Stimulated activated naive CD8-positive, alpha-beta T cell treated with anti-CD3 and anti-CD28 coated beads, Interleukin-15, amount 100 ng/mL, for 72 hours (primary cell): ENCODE measurements around the gene STYXL1.
A peak's percentile ranks its signal among the peaks of the same experiment; 100 is the strongest.
"Not testable (repeated sequence)": the region's sequence is repeated elsewhere in the genome, so short reads cannot be mapped to it uniquely, and the experiment has no call there.

ENCODE experiments used
- ATAC-seq: fragments of 150-1000 bp; cut with Tn5 transposase; 2 replicates; pipeline ENCODE4 v1.10.0; 2021; ENCODE audit warnings: mild to moderate bottlenecking, moderate library complexity
- DNase-seq, 2 donors: peaks; one replicate each; pipeline ENCODE4 v3.0.0; 2021 to 2022
- H3K27ac Mint-ChIP-seq, 2 donors: one replicate each; pipeline ENCODE4 v1.8.0; 2022; ENCODE audit warnings: mild to moderate bottlenecking in 2 of 2, mixed read lengths in 2 of 2, moderate library complexity in 2 of 2
- H3K27me3 Mint-ChIP-seq: one replicate; pipeline ENCODE4 v1.8.0; 2022; ENCODE audit warnings: mixed read lengths
- H3K4me1 Mint-ChIP-seq: one replicate; pipeline ENCODE4 v1.8.0; 2022; ENCODE audit warnings: mild to moderate bottlenecking, mixed read lengths
- H3K4me3 Mint-ChIP-seq, 2 donors: one replicate each; pipeline ENCODE4 v1.8.0; 2022; ENCODE audit warnings: mild to moderate bottlenecking in 2 of 2, mixed read lengths in 2 of 2, moderate library complexity in 1 of 2
- H3K9me3 Mint-ChIP-seq, 2 donors: one replicate each; pipeline ENCODE4 v1.8.0; 2022; ENCODE audit warnings: mixed read lengths in 2 of 2

STYXL1 gene

GRCh38 chr7:76072243-76073148 lies 24.7 kb upstream of the STYXL1 start:
- H3K27ac Mint-ChIP-seq: peak overlapping the region in 1 of 2 donors; percentile 71
- peaks cover 6% of the 10 kb centered on the region for H3K4me1 Mint-ChIP-seq
- ATAC-seq: no peak
- no peaks in the 10 kb centered on the region for H3K27me3 Mint-ChIP-seq
- no peaks in the 10 kb centered on the region for H3K9me3 Mint-ChIP-seq
- H3K4me3 Mint-ChIP-seq: no peak overlapping the region
- no peak for DNase-seq

DNA sequence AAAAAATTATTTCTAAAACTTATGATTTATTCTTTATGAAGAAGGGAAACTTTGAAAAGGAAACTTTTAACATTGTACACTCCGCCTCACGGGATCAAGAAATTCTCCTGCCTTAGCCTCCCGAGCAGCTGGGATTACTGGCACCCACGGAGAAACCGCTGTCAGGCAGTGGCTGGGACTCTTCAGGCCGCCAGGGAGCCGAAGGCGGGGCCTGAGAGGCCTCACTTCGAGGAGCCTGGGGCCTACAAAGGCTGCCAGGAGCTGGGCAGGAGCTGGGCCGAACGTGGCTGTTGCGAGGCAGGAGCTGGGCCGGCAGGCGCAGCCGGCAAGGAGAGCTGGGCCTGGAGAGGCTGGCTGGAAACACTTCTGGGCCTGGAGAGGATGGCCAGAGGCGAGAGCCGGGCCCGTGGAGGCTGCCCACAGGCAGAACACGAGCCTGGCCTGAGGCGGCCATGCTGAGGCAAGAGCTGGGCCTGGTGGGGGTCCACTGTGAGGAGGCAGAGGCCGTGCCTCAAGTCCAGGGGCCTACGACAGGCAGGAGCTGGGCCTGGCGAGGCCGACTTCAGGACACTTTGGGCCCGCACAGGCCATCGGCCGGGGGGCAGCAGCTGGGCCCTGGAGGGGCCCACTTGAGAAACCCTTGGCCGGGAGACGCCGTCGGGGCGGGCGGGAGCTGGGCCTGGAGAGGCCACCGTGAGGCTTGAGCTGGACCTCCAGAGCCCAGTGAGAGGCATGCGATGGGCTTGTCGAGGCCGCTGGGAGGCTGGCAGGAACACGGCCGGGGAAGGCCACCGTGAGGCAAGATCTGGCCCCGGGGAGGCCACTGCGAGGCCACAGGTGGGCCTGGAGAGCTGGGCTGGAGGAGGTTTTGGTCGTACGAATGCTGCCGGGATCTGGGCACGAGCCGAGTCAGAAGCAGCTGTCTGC lies 23.8 kb upstream of the STYXL1 start:
- Mint-ChIP-seq H3K4me3 (no peak overlapping the region), H3K9me3 (no peaks in the 10 kb centered on the region), H3K4me1 (no peaks in the 10 kb centered on the region), H3K27me3 (no peaks in the 10 kb centered on the region), H3K27ac (no peak overlapping the region)
- ATAC-seq (no peak), DNase-seq (no peak)

DNA sequence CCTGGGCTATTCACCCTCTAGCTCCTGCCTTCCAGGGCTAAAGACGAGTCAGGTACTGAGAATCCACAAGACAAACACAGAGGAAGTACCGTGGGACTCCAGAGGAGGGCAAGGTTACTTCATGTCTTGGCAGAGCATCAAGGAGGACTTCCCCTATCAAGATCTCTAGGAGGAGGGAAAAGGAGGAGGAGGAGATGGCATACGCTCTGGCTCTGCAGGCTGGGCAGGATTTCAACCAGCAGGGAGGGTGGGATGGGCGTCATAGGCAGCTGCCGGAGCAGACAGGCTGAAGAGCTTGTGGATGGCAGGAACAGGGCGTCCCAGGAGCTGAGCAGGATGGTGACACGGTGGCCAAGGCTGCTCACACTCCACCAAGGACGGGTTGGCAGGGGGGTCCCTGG lies 21.4 kb upstream of the STYXL1 start:
- no peak for ATAC-seq
- Mint-ChIP-seq H3K27ac (peak overlapping the region in 1 of 2 donors; percentile 86), H3K4me3 (no peak overlapping the region), H3K4me1 (peaks cover 14% of the 10 kb centered on the region), H3K9me3 (no peaks in the 10 kb centered on the region), H3K27me3 (no peaks in the 10 kb centered on the region)
- no peak for DNase-seq

- DNase-seq: no peak
- H3K9me3 Mint-ChIP-seq: no peaks in the 10 kb centered on the region
- peak overlapping the region in 1 of 2 donors; percentile 57 for H3K27ac Mint-ChIP-seq
- H3K4me3 Mint-ChIP-seq: no peak overlapping the region
- H3K4me1 Mint-ChIP-seq: peaks cover 16% of the 10 kb centered on the region
- H3K27me3 Mint-ChIP-seq: no peaks in the 10 kb centered on the region
- ATAC-seq: no peak
These were observed 19.1 kb upstream of the STYXL1 start for GRCh38 chr7:76066716-76067503.

- no peaks in the 10 kb centered on the region for H3K9me3 Mint-ChIP-seq
- DNase-seq: peak; percentile 10 to 48
- no peak overlapping the region for H3K4me3 Mint-ChIP-seq
- peak overlapping the region in 1 of 2 donors; percentile 51 for H3K27ac Mint-ChIP-seq
- no peaks in the 10 kb centered on the region for H3K27me3 Mint-ChIP-seq
- peak; percentile 90 for ATAC-seq
- H3K4me1 Mint-ChIP-seq: peaks cover 16% of the 10 kb centered on the region
These were observed 17.3 kb upstream of the STYXL1 start for GRCh38 chr7:76065016-76065612.

GRCh38 chr7:76064208-76064970 lies 16.6 kb upstream of the STYXL1 start:
- Mint-ChIP-seq H3K27me3 (no peaks in the 10 kb centered on the region), H3K4me3 (no peak overlapping the region), H3K9me3 (no peaks in the 10 kb centered on the region), H3K27ac (peak overlapping the region in 1 of 2 donors; percentile 19), H3K4me1 (peaks cover 16% of the 10 kb centered on the region)
- DNase-seq (no peak), ATAC-seq (no peak)

GRCh38 chr7:76063525-76063924 lies 15.7 kb upstream of the STYXL1 start:
- H3K9me3 Mint-ChIP-seq: no peaks in the 10 kb centered on the region
- H3K4me3 Mint-ChIP-seq: no peak overlapping the region
- peak overlapping the region in 1 of 2 donors; percentile 48 for H3K27ac Mint-ChIP-seq
- no peaks in the 10 kb centered on the region for H3K27me3 Mint-ChIP-seq
- no peak for DNase-seq
- H3K4me1 Mint-ChIP-seq: peaks cover 16% of the 10 kb centered on the region
- ATAC-seq: no peak

- DNase-seq (no peak), ATAC-seq (no peak)
- H3K27me3 Mint-ChIP-seq: no peaks in the 10 kb centered on the region
- H3K4me3 Mint-ChIP-seq: no peak overlapping the region
- H3K4me1 Mint-ChIP-seq: peaks cover 16% of the 10 kb centered on the region
- no peaks in the 10 kb centered on the region for H3K9me3 Mint-ChIP-seq
- peak overlapping the region in 1 of 2 donors; percentile 85 for H3K27ac Mint-ChIP-seq
These were observed 15.3 kb upstream of the STYXL1 start for GRCh38 chr7:76063114-76063513.

DNA sequence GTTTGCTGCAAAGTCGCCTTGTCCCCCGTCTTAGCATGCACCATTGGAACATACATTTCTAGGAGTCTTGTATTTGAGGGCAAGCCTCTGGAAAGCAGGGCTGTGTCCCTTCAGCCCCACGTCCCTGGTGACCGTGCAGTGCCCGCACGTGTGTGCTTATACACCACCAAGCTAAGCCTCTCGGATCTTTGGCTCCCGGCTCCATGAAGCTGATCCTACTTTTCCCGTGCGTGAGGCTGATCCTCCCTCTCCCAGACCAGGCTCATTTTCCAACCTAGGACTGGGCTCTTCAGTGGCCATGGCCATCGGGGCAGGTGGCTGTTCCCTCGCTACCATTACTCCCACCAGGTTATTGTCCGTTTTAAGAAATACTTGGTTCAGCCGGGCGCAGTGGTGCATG lies 14.5 kb upstream of the STYXL1 start:
- no peak for ATAC-seq
- Mint-ChIP-seq H3K27ac (no peak overlapping the region), H3K4me1 (peaks cover 16% of the 10 kb centered on the region), H3K9me3 (no peaks in the 10 kb centered on the region), H3K27me3 (no peaks in the 10 kb centered on the region), H3K4me3 (no peak overlapping the region)
- no peak for DNase-seq

- no peak overlapping the region for H3K4me3 Mint-ChIP-seq
- DNase-seq (no peak), ATAC-seq (no peak)
- peaks cover 16% of the 10 kb centered on the region for H3K4me1 Mint-ChIP-seq
- no peaks in the 10 kb centered on the region for H3K9me3 Mint-ChIP-seq
- H3K27me3 Mint-ChIP-seq: no peaks in the 10 kb centered on the region
- peak overlapping the region in 1 of 2 donors; percentile 60 for H3K27ac Mint-ChIP-seq
These were observed 13.0 kb upstream of the STYXL1 start for GRCh38 chr7:76060842-76061241.

DNA sequence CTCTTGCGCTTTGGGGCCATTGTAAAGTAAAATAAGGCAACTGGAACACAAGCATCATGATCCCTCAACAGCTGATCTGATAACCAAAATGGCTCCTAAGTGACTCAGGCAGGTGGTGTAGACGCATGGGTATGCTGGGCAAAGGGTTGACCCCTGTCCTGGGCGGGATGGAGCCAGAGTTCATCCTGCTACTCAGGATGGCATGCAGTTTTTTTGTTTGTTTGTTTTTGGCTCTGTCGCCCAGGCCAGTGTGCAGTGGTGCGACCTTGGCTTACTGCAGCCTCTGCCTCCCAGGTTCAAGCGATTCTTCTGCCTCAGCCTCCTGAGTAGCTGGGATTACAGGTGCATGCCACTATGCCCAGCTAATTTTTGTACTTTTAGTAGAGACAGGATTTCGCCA lies 10.9 kb upstream of the STYXL1 start:
- peak overlapping the region in 1 of 2 donors; percentile 61 for H3K27ac Mint-ChIP-seq
- H3K27me3 Mint-ChIP-seq, H3K4me1 Mint-ChIP-seq, H3K9me3 Mint-ChIP-seq, DNase-seq, H3K4me3 Mint-ChIP-seq, ATAC-seq: not testable (repeated sequence)

DNA sequence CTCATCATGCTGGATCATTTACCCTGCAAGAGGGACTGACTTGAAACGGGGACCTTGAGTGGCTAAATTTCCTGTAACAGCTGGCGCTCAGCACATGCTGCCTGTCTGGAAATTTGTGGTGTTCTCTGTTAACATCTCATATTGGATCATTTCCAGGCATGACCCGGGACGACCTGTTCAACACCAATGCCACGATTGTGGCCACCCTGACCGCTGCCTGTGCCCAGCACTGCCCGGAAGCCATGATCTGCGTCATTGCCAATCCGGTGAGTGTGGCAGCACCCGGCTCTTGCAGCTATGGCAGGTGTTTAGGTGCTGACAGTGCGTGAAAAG lies 10.0 kb upstream of the STYXL1 start:
- no peak overlapping the region for H3K4me3 Mint-ChIP-seq
- DNase-seq: no peak
- H3K9me3 Mint-ChIP-seq: no peaks in the 10 kb centered on the region

GRCh38 chr7:76057103-76057812 lies 9.5 kb upstream of the STYXL1 start:
- Mint-ChIP-seq H3K4me3 (no peak overlapping the region), H3K9me3 (no peaks in the 10 kb centered on the region), H3K27me3 (no peaks in the 10 kb centered on the region), H3K27ac (no peak overlapping the region), H3K4me1 (peaks cover 13% of the 10 kb centered on the region)
- no peak for DNase-seq
- ATAC-seq: no peak

More for the DNA sequence above, 10.0 kb upstream of the STYXL1 start:
- Mint-ChIP-seq H3K4me1 (peaks cover 10% of the 10 kb centered on the region), H3K27me3 (no peaks in the 10 kb centered on the region), H3K27ac (no peak overlapping the region)
- ATAC-seq: no peak

GRCh38 chr7:76056241-76056640 lies 8.4 kb upstream of the STYXL1 start:
- H3K4me1 Mint-ChIP-seq: peaks cover 23% of the 10 kb centered on the region
- no peak overlapping the region for H3K4me3 Mint-ChIP-seq
- ATAC-seq: no peak
- no peak overlapping the region for H3K27ac Mint-ChIP-seq
- no peak for DNase-seq
- H3K9me3 Mint-ChIP-seq: no peaks in the 10 kb centered on the region
- no peaks in the 10 kb centered on the region for H3K27me3 Mint-ChIP-seq
